Hematopoietic multipotent progenitor cell treated with erythropoietin and hydrocortisone succinate and interleukin-3 and kit ligand, for 6 days (in vitro differentiated cells): ENCODE data around the gene CYB5RL.
A peak's percentile ranks its signal among the peaks of the same experiment; 100 is the strongest.

Experiments used
- DNase-seq: peaks from one replicate; pipeline ENCODE4 v3.0.0-alpha.2; 2015

Gene CYB5RL

GRCh38 chr1:54157401-54157800 lies 42.4 kb downstream of the CYB5RL start:
- DNase-seq, result peak; percentile 67

GRCh38 chr1:54156986-54157385 lies 42.8 kb downstream of the CYB5RL start:
- DNase-seq, result no peak

DNA sequence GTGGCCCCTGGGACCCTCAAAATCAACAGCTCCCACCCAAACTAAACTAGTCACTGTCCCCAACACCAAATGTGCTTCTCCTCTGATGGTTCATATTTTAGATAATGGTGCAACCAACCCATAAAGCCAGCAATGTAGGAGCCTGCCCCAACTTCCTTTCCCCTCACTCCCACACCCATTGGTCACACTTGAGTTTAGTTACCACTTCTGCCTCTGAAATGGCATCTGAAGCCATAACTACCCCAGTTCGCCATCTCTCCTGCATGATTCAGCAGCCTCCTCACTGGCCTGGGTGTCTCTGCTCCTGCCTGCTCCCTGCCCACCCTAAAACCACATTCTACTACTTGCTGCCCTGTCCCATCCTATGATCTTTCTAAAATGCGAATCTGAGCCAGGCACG lies 43.6 kb downstream of the CYB5RL start:
- DNase-seq, result no peak

DNA sequence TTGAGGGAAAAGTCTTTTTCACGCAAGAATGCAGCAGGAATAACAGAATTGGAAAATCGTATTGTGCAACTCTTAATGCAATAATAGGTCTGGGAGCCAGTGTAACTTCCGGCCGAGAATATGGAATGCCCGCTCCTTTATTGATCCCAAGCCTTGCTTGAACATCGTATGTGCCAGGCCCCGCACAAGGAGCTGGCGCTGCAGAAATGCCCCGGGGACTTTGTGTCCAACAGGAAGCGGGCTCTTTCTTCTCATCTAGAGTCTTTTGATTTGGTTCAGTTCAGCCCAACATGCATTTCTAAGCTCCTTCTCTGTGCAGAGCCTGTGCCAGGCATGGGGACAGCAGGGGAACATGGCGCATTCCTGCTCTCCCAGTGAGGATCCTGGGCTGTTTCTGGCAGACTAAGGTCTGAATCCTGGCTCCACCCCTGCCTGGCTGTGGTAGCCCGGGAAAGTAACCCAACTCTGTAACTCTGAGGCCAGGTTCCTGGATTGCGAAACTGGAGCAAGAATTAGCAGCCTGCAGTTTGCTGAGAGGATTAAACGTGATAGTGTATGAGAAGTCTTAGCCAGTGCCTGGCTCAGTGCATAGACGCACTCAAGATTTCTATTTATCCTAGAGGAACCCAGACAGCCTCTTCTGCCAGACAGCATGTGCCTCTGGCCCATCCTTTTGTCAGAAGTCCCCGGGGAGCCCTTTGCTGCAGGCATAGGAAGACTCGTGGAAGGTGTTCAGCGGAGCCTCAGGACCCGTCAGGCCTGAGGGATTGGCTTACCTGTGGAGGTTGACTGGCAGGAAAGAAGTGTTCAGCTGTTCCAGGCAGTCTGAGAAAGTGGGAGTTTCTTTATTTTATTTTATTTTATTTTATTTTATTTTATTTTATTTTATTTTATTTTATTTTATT lies 46.0 kb downstream of the CYB5RL start:
- no peak for DNase-seq

DNA sequence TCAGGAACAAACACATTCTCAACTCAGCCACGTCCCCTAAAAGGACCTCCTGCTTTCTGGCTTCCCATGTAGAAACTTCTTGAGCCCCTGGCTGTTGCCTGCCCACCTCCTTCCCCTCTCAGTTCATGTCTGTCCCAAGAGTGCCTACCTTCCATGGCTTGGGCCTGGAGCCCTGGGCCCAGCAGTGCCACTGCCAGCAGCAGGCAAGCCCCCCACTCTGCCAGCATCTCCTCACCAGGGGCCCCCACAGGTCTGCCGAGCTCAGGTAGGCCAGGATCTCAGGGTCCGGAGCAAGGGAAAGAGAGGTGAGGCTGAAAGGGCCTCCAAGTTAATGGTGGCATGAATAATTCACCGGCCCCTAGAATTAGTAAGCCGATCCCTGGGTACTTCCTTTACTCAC lies 47.1 kb downstream of the CYB5RL start, which contains the start of gene CDCP2:
CDCP2 (minus strand) TSS at position 305 of the 400 bp plus-strand sequence; CDS start at position 227, 78 bp downstream.
- no peak for DNase-seq

GRCh38 chr1:54151013-54151412 lies 48.8 kb downstream of the CYB5RL start:
- no peak for DNase-seq
